Progenitor cell of endocrine pancreas (in vitro differentiated cells): ENCODE data around the gene CASKIN1. TPM values are rescaled to one million over a fixed set of nuclear protein-coding genes. Genes with fewer than 3 reads are reported as not detected.

Experiments
- DNase-seq: peaks from one replicate; pipeline ENCODE4 v3.0.0; 2021; ENCODE audit warnings: low spot score; ENCODE audit not compliant: unreplicated experiment
- H3K27ac Mint-ChIP-seq: 2 replicates; pipeline ENCODE4 v1.8.0; 2021; ENCODE audit warnings: mild to moderate bottlenecking, moderate library complexity, mixed read lengths
- H3K27me3 Mint-ChIP-seq: 2 replicates; pipeline ENCODE4 v1.8.0; 2021; ENCODE audit warnings: mixed read lengths
- H3K36me3 Mint-ChIP-seq: 2 replicates; pipeline ENCODE4 v1.8.0; 2022; ENCODE audit warnings: mixed read lengths; ENCODE audit not compliant: insufficient read depth
- H3K4me1 Mint-ChIP-seq: 2 replicates; pipeline ENCODE4 v1.8.0; 2021; ENCODE audit warnings: low read depth, mixed read lengths
- H3K4me3 Mint-ChIP-seq: 2 replicates; pipeline ENCODE4 v1.8.0; 2021; ENCODE audit warnings: low read depth, mild to moderate bottlenecking, moderate library complexity, mixed read lengths
- H3K9me3 Mint-ChIP-seq: 2 replicates; pipeline ENCODE4 v1.8.0; 2021; ENCODE audit warnings: low read depth, mixed read lengths
- CTCF ChIP-seq: fragments of 200-600 bp; sonication (generic); IDR thresholded peaks from one replicate; pipeline ENCODE4 v1.5.0; 2021; ENCODE audit warnings: antibody characterized with exemption, mild to moderate bottlenecking; ENCODE audit not compliant: unreplicated experiment
- total RNA-seq: library from RNA; stranded (reverse); gene quantifications from 2 replicates; pipeline ENCODE4 v1.2.1, GENCODE V29; 2021

The CASKIN1 gene
- total RNA-seq, 1 donor from 2014 or later: 13.1 TPM

DNA sequence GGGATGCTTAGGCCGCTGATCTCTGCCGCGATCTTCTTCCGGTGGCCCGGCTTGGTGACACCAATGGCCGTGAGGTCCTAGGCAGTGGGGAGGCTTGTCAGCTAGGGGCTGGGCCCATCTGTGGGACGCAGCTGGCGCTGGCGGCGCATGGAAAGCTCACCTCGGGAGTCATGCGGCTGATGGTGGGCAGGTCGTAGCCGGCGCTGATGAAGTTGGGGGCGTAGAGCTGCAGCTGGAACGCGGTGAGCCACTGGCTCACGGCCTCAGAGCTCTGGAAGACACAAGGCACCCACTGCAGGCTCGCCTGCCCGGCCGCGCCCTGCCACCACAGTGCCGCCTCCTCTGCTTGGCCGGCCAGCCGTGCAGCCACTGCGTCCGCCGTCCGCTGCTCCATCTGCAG, 12.7 kb downstream of the CASKIN1 start:
- Mint-ChIP-seq H3K4me3 (no peak overlapping the region), H3K4me1 (no peaks in the 10 kb centered on the region), H3K9me3 (no peaks in the 10 kb centered on the region), H3K36me3 (peaks cover 2% of the 10 kb centered on the region), H3K27me3 (no peaks in the 10 kb centered on the region), H3K27ac (no peak overlapping the region)
- no peak for TF ChIP-seq CTCF
- no peak for DNase-seq

DNA sequence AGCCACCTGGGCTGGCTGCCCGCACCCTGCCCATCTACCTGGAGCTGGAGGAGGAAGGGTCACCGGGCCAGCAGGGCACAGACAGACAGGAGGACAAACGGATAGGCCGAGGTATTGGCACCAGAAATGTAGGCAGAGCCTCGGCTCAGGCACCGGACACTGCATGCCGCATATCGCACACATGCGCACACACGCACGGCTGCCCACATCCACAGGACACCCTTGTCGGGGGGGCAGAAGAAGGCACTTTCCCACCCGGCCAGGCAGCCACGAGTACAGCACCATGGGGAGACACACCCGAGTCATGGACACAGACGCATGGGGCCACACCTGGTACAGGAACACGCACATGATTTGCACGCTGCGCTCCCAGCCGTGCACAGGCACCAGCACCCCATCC, 14.5 kb downstream of the CASKIN1 start:
- Mint-ChIP-seq H3K4me1 (no peaks in the 10 kb centered on the region), H3K27ac (no peak overlapping the region), H3K27me3 (no peaks in the 10 kb centered on the region), H3K9me3 (no peaks in the 10 kb centered on the region), H3K36me3 (peaks cover 5% of the 10 kb centered on the region), H3K4me3 (no peak overlapping the region)
- TF ChIP-seq CTCF: no peak
- DNase-seq: no peak

- no peak overlapping the region for H3K27ac Mint-ChIP-seq
- DNase-seq: no peak
- no peak overlapping the region for H3K4me3 Mint-ChIP-seq
- no peak for TF ChIP-seq CTCF
- no peaks in the 10 kb centered on the region for H3K27me3 Mint-ChIP-seq
- no peaks in the 10 kb centered on the region for H3K4me1 Mint-ChIP-seq
- peaks cover 5% of the 10 kb centered on the region for H3K36me3 Mint-ChIP-seq
- H3K9me3 Mint-ChIP-seq: no peaks in the 10 kb centered on the region
Observed at GRCh38 chr16:2180962-2181923, 15.2 kb downstream of the CASKIN1 start.

GRCh38 chr16:2180461-2180860, 15.9 kb downstream of the CASKIN1 start:
- DNase-seq: no peak
- Mint-ChIP-seq H3K4me3 (no peak overlapping the region), H3K36me3 (peaks cover 7% of the 10 kb centered on the region), H3K27me3 (no peaks in the 10 kb centered on the region), H3K27ac (no peak overlapping the region), H3K9me3 (no peaks in the 10 kb centered on the region), H3K4me1 (no peaks in the 10 kb centered on the region)
- TF ChIP-seq CTCF: no peak

GRCh38 chr16:2179576-2179975, 16.8 kb downstream of the CASKIN1 start:
- no peaks in the 10 kb centered on the region for H3K9me3 Mint-ChIP-seq
- H3K4me3 Mint-ChIP-seq: no peak overlapping the region
- no peak overlapping the region for H3K27ac Mint-ChIP-seq
- H3K27me3 Mint-ChIP-seq: no peaks in the 10 kb centered on the region
- H3K4me1 Mint-ChIP-seq: no peaks in the 10 kb centered on the region
- H3K36me3 Mint-ChIP-seq: peaks cover 7% of the 10 kb centered on the region
- no peak for TF ChIP-seq CTCF
- DNase-seq: no peak
